ENCODE data around the gene SLC16A10. TPM values are rescaled to one million over a fixed set of nuclear protein-coding genes. Genes with fewer than 3 reads are reported as not detected.

Gene SLC16A10
- polyA plus RNA-seq, 1 donor = 22.4 TPM

- no peak overlapping the region for H3K4me3 ChIP-seq (ENCODE audit: low read length)
- H3K27me3 ChIP-seq (ENCODE audit: control insufficient read depth, insufficient read depth, low read length) = no peaks in the 10 kb centered on the region
- peak in 1 of 2 donors; percentile 21 for DNase-seq
- peaks cover 24% of the 10 kb centered on the region for H3K9me3 ChIP-seq (ENCODE audit: control insufficient read depth, low read depth, low read length)
- H3K27ac ChIP-seq (ENCODE audit: low read length) = no peak overlapping the region
- no peaks in the 10 kb centered on the region for H3K36me3 ChIP-seq (ENCODE audit: control insufficient read depth, insufficient read depth, low read length)
- no peaks in the 10 kb centered on the region for H3K4me1 ChIP-seq (ENCODE audit: control insufficient read depth, insufficient read depth, low read length)
These were observed 75.2 kb downstream of the SLC16A10 start for GRCh38 chr6:111162504-111162903.

- WGBS (ENCODE audit: insufficient coverage, low lambda C conversion rate) = 96% methylated on average over 4 of the region's 6 CpGs
- peaks cover 5% of the 10 kb centered on the region for H3K9me3 ChIP-seq (ENCODE audit: control insufficient read depth, low read depth, low read length)
- no peaks in the 10 kb centered on the region for H3K27me3 ChIP-seq (ENCODE audit: control insufficient read depth, insufficient read depth, low read length)
- H3K4me1 ChIP-seq (ENCODE audit: control insufficient read depth, insufficient read depth, low read length) = peaks cover 10% of the 10 kb centered on the region
- no peak for DNase-seq
- H3K36me3 ChIP-seq (ENCODE audit: control insufficient read depth, insufficient read depth, low read length) = no peaks in the 10 kb centered on the region
- no peak overlapping the region for H3K27ac ChIP-seq (ENCODE audit: low read length)
- no peak overlapping the region for H3K4me3 ChIP-seq (ENCODE audit: low read length)
These were observed 84.5 kb downstream of the SLC16A10 start for GRCh38 chr6:111171577-111172400.

GRCh38 chr6:111172563-111172962 is 85.3 kb downstream of the SLC16A10 start:
- Histone ChIP-seq H3K9me3 (ENCODE audit: control insufficient read depth, low read depth, low read length) (peaks cover 3% of the 10 kb centered on the region), H3K27ac (ENCODE audit: low read length) (no peak overlapping the region), H3K36me3 (ENCODE audit: control insufficient read depth, insufficient read depth, low read length) (no peaks in the 10 kb centered on the region), H3K4me3 (ENCODE audit: low read length) (no peak overlapping the region), H3K4me1 (ENCODE audit: control insufficient read depth, insufficient read depth, low read length) (peaks cover 16% of the 10 kb centered on the region), H3K27me3 (ENCODE audit: control insufficient read depth, insufficient read depth, low read length) (no peaks in the 10 kb centered on the region)
- 100% methylated on average over 1 of the region's 4 CpGs for WGBS (ENCODE audit: insufficient coverage, low lambda C conversion rate)
- DNase-seq = no peak

GRCh38 chr6:111173341-111173740 is 86.0 kb downstream of the SLC16A10 start:
- DNase-seq = no peak
- no peaks in the 10 kb centered on the region for H3K27me3 ChIP-seq (ENCODE audit: control insufficient read depth, insufficient read depth, low read length)
- no CpG with 5 or more reads among the region's 2 CpGs for WGBS (ENCODE audit: insufficient coverage, low lambda C conversion rate)
- no peaks in the 10 kb centered on the region for H3K9me3 ChIP-seq (ENCODE audit: control insufficient read depth, low read depth, low read length)
- no peak overlapping the region for H3K27ac ChIP-seq (ENCODE audit: low read length)
- no peaks in the 10 kb centered on the region for H3K36me3 ChIP-seq (ENCODE audit: control insufficient read depth, insufficient read depth, low read length)
- no peak overlapping the region for H3K4me3 ChIP-seq (ENCODE audit: low read length)
- peaks cover 23% of the 10 kb centered on the region for H3K4me1 ChIP-seq (ENCODE audit: control insufficient read depth, insufficient read depth, low read length)

- H3K27ac ChIP-seq (ENCODE audit: low read length) = no peak overlapping the region
- H3K9me3 ChIP-seq (ENCODE audit: control insufficient read depth, low read depth, low read length) = no peaks in the 10 kb centered on the region
- no peak for DNase-seq
- peaks cover 24% of the 10 kb centered on the region for H3K4me1 ChIP-seq (ENCODE audit: control insufficient read depth, insufficient read depth, low read length)
- H3K27me3 ChIP-seq (ENCODE audit: control insufficient read depth, insufficient read depth, low read length) = no peaks in the 10 kb centered on the region
- no peaks in the 10 kb centered on the region for H3K36me3 ChIP-seq (ENCODE audit: control insufficient read depth, insufficient read depth, low read length)
- WGBS (ENCODE audit: insufficient coverage, low lambda C conversion rate) = 82% methylated on average over 1 of the region's 3 CpGs
- H3K4me3 ChIP-seq (ENCODE audit: low read length) = no peak overlapping the region
These were observed 86.6 kb downstream of the SLC16A10 start for GRCh38 chr6:111173946-111174345.

GRCh38 chr6:111175109-111175508 is 87.8 kb downstream of the SLC16A10 start:
- peaks cover 24% of the 10 kb centered on the region for H3K4me1 ChIP-seq (ENCODE audit: control insufficient read depth, insufficient read depth, low read length)
- H3K4me3 ChIP-seq (ENCODE audit: low read length) = no peak overlapping the region
- no peaks in the 10 kb centered on the region for H3K27me3 ChIP-seq (ENCODE audit: control insufficient read depth, insufficient read depth, low read length)
- DNase-seq = no peak
- H3K9me3 ChIP-seq (ENCODE audit: control insufficient read depth, low read depth, low read length) = no peaks in the 10 kb centered on the region
- H3K36me3 ChIP-seq (ENCODE audit: control insufficient read depth, insufficient read depth, low read length) = no peaks in the 10 kb centered on the region
- no peak overlapping the region for H3K27ac ChIP-seq (ENCODE audit: low read length)
- whole genome bisulfite sequencing (ENCODE audit: insufficient coverage, low lambda C conversion rate) = no CpG with 5 or more reads among the region's 2 CpGs

GRCh38 chr6:111176038-111176759 is 88.9 kb downstream of the SLC16A10 start:
- H3K4me1 ChIP-seq (ENCODE audit: control insufficient read depth, insufficient read depth, low read length) = peaks cover 24% of the 10 kb centered on the region
- WGBS (ENCODE audit: insufficient coverage, low lambda C conversion rate) = 25% methylated on average over 1 of the region's 2 CpGs
- H3K27me3 ChIP-seq (ENCODE audit: control insufficient read depth, insufficient read depth, low read length) = no peaks in the 10 kb centered on the region
- no peaks in the 10 kb centered on the region for H3K36me3 ChIP-seq (ENCODE audit: control insufficient read depth, insufficient read depth, low read length)
- DNase-seq = peak; percentile 55 to 87
- no peak overlapping the region for H3K4me3 ChIP-seq (ENCODE audit: low read length)
- no peaks in the 10 kb centered on the region for H3K9me3 ChIP-seq (ENCODE audit: control insufficient read depth, low read depth, low read length)
- peak overlapping the region; percentile 33 for H3K27ac ChIP-seq (ENCODE audit: low read length)

GRCh38 chr6:111176760-111177099 is 89.4 kb downstream of the SLC16A10 start:
- no peak for DNase-seq
- 100% methylated on average over 1 of the region's 2 CpGs for WGBS (ENCODE audit: insufficient coverage, low lambda C conversion rate)
- Histone ChIP-seq H3K4me3 (ENCODE audit: low read length) (no peak overlapping the region), H3K27me3 (ENCODE audit: control insufficient read depth, insufficient read depth, low read length) (no peaks in the 10 kb centered on the region), H3K27ac (ENCODE audit: low read length) (peak overlapping the region; percentile 33), H3K9me3 (ENCODE audit: control insufficient read depth, low read depth, low read length) (no peaks in the 10 kb centered on the region), H3K4me1 (ENCODE audit: control insufficient read depth, insufficient read depth, low read length) (peaks cover 24% of the 10 kb centered on the region), H3K36me3 (ENCODE audit: control insufficient read depth, insufficient read depth, low read length) (no peaks in the 10 kb centered on the region)

- Histone ChIP-seq H3K36me3 (ENCODE audit: control insufficient read depth, insufficient read depth, low read length) (no peaks in the 10 kb centered on the region), H3K27me3 (ENCODE audit: control insufficient read depth, insufficient read depth, low read length) (no peaks in the 10 kb centered on the region), H3K9me3 (ENCODE audit: control insufficient read depth, low read depth, low read length) (no peaks in the 10 kb centered on the region), H3K27ac (ENCODE audit: low read length) (peak overlapping the region; percentile 33), H3K4me3 (ENCODE audit: low read length) (no peak overlapping the region), H3K4me1 (ENCODE audit: control insufficient read depth, insufficient read depth, low read length) (peaks cover 24% of the 10 kb centered on the region)
- 69% methylated on average over 2 of the region's 6 CpGs for WGBS (ENCODE audit: insufficient coverage, low lambda C conversion rate)
- peak in 1 of 2 donors; percentile 13 for DNase-seq
These were observed 89.8 kb downstream of the SLC16A10 start for GRCh38 chr6:111177131-111177530.

- WGBS (ENCODE audit: insufficient coverage, low lambda C conversion rate) = 36% methylated on average over 2 of the region's 5 CpGs
- H3K27ac ChIP-seq (ENCODE audit: low read length) = no peak overlapping the region
- no peak overlapping the region for H3K4me3 ChIP-seq (ENCODE audit: low read length)
- no peak for DNase-seq
- no peaks in the 10 kb centered on the region for H3K36me3 ChIP-seq (ENCODE audit: control insufficient read depth, insufficient read depth, low read length)
- no peaks in the 10 kb centered on the region for H3K27me3 ChIP-seq (ENCODE audit: control insufficient read depth, insufficient read depth, low read length)
- H3K9me3 ChIP-seq (ENCODE audit: control insufficient read depth, low read depth, low read length) = peaks cover 6% of the 10 kb centered on the region
- H3K4me1 ChIP-seq (ENCODE audit: control insufficient read depth, insufficient read depth, low read length) = no peaks in the 10 kb centered on the region
These were observed 96.6 kb downstream of the SLC16A10 start for GRCh38 chr6:111183702-111184517.

Measured in large intestine (tissue), 3 donors.